Activated CD4-positive, alpha-beta memory T cell treated with anti-CD3 and anti-CD28 coated beads, Interleukin-2, amount 10 ng/mL, durations not matched to agents 7 days and 5 days (primary cell): ENCODE results near the gene C2orf68. TPM values are rescaled to one million over a fixed set of nuclear protein-coding genes. Genes with fewer than 3 reads are reported as not detected.
"Not testable (repeated sequence)": the region's sequence is repeated elsewhere in the genome, so short reads cannot be mapped to it uniquely, and the experiment has no call there.

Source experiments
- CTCF ChIA-PET: fragments of 350-600 bp; sonication (Branson Sonifier 250); formaldehyde crosslinking; loops from one replicate; lab custom pipeline; 2021; ENCODE audit warnings: antibody characterized with exemption, inconsistent platforms; lab: Charles Lee
- POLR2A ChIA-PET: fragments of 350-600 bp; sonication (Branson Sonifier 250); formaldehyde crosslinking; loops from one replicate; lab custom pipeline; 2021; ENCODE audit warnings: antibody characterized with exemption; lab: Charles Lee
- DNase-seq: peaks from one replicate; pipeline ENCODE4 v3.0.0-alpha.2; 2020
- H3K27ac Mint-ChIP-seq: one replicate; pipeline ENCODE4 v1.8.0; 2021; ENCODE audit warnings: mild to moderate bottlenecking, mixed read lengths
- H3K27me3 Mint-ChIP-seq: one replicate; pipeline ENCODE4 v1.8.0; 2021; ENCODE audit warnings: mixed read lengths
- H3K36me3 Mint-ChIP-seq: one replicate; pipeline ENCODE4 v1.8.0; 2021; ENCODE audit warnings: low read depth, mixed read lengths
- H3K4me1 Mint-ChIP-seq: one replicate; pipeline ENCODE4 v1.8.0; 2021; ENCODE audit warnings: mixed read lengths
- H3K4me3 Mint-ChIP-seq: one replicate; pipeline ENCODE4 v1.8.0; 2021; ENCODE audit warnings: mild to moderate bottlenecking, mixed read lengths
- H3K9me3 Mint-ChIP-seq: one replicate; pipeline ENCODE4 v1.8.0; 2021; ENCODE audit warnings: mixed read lengths
- total RNA-seq, 2 experiments: library from RNA; stranded (reverse); gene quantifications; one replicate each; pipeline ENCODE4 v1.2.3, GENCODE V29; 2021

C2orf68 gene
- total RNA-seq, 2 experiments from 2014 or later = 48.8 to 50.9 TPM

DNA sequence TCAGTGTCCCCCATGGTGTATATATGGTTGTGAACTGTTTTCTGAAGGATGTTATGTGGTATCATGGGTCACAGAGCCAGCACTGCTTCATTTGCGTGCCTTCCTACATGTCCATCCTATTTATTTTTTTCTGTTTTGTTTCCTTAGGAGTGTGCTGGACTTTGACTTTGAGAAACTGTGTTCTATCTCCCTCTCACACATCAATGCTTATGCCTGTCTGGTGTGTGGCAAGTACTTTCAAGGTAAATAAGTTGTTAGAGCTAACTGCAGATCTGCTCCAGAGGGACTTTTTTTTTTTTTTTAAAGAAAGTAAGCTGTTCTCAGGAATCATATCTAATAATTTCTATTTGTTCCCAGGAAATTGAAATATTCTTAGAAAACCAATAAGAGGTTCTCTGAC is 9.5 kb upstream of the C2orf68 start:
- ChIA-PET POLR2A (interaction anchor here (1.2 kb wide), 1 partner anchor 16 kb away, joined by 4 read pairs; no protein-coding TSS in a partner anchor), CTCF (interaction anchor here (1.8 to 4.7 kb wide), 2 partner anchors 13 to 16 kb away, joined by 4 to 36 read pairs; no protein-coding TSS in a partner anchor)
- peaks cover 67% of the 10 kb centered on the region for H3K36me3 Mint-ChIP-seq
- peaks cover 24% of the 10 kb centered on the region for H3K4me1 Mint-ChIP-seq
- no peak overlapping the region for H3K4me3 Mint-ChIP-seq
- no peaks in the 10 kb centered on the region for H3K27me3 Mint-ChIP-seq
- no peak for DNase-seq
- no peak overlapping the region for H3K27ac Mint-ChIP-seq
- H3K9me3 Mint-ChIP-seq = no peaks in the 10 kb centered on the region

DNA sequence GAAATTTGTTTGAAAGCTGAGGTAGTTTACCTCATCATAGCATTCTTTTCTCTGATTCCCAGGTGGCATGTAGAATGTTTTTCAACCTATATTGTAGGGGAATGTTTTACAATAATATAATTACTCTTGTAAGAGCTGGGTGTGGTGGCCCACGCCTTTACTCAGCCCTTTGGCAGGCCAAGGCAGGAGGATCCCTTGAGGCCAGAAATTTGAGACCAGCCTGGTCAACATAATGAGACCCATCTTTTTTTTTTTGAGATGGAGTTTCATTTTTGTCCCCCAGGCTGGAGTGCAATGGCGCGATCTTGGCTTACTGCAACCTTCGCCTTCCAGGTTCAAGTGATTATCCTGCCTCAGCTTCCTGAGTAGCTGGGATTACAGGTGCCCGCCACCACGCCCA is 7.8 kb upstream of the C2orf68 start:
- H3K9me3 Mint-ChIP-seq = no peaks in the 10 kb centered on the region
- ChIA-PET POLR2A (interaction anchor here (0.8 to 1.2 kb wide), 3 partner anchors 14 to 74 kb away, joined by 3 read pairs; no protein-coding TSS in a partner anchor), CTCF (interaction anchor here (0.6 to 4.7 kb wide), 4 partner anchors 9 to 199 kb away, joined by 3 to 36 read pairs (median 4); no protein-coding TSS in a partner anchor)
- H3K27me3 Mint-ChIP-seq = no peaks in the 10 kb centered on the region
- peaks cover 33% of the 10 kb centered on the region for H3K4me1 Mint-ChIP-seq
- no peak for DNase-seq
- peaks cover 52% of the 10 kb centered on the region for H3K36me3 Mint-ChIP-seq
- no peak overlapping the region for H3K4me3 Mint-ChIP-seq
- no peak overlapping the region for H3K27ac Mint-ChIP-seq

DNA sequence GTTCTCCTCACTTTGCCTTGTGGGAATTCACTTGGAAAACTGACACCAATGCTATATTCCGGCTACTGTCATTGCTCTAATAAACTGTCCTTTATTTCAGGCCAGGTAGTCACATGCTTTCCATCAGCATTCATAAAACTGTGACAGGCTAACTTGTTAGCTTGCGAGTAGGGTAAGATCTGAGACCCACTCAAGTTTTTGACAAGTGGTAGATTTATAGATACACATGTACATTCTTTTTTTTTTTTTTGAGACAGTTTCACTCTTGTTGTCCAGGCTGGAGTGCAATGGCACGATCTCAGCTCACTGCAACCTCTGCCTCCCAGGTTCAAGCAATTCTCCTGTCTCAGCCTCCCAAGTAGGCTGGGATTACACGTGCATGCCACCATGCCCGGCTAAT is 5.9 kb upstream of the C2orf68 start:
- ChIA-PET POLR2A (interaction anchor here (1.2 to 4.4 kb wide), 7 partner anchors 11 to 78 kb away, joined by 3 to 41 read pairs (median 11); partner anchors contain the start of genes GGCX, MAT2A, RNF181 and TMEM150A), CTCF (interaction anchor here (1.7 to 2.2 kb wide), 2 partner anchors 19 to 20 kb away, joined by 6 to 8 read pairs; no protein-coding TSS in a partner anchor)
- DNase-seq, H3K27ac Mint-ChIP-seq, H3K9me3 Mint-ChIP-seq, H3K27me3 Mint-ChIP-seq: not testable (repeated sequence)
- peak overlapping the region; percentile 98 for H3K4me3 Mint-ChIP-seq
- peaks cover 37% of the 10 kb centered on the region for H3K4me1 Mint-ChIP-seq
- H3K36me3 Mint-ChIP-seq = peaks cover 35% of the 10 kb centered on the region

GRCh38 chr2:85615413-85615728 is 3.5 kb upstream of the C2orf68 start:
- POLR2A ChIA-PET = interaction anchor here (1.2 to 4.4 kb wide), 11 partner anchors 12 to 491 kb away, joined by 3 to 41 read pairs (median 9); partner anchors contain the start of genes ELMOD3, MAT2A, POLR1A and PTCD3
- H3K27me3 Mint-ChIP-seq = no peaks in the 10 kb centered on the region
- CTCF ChIA-PET = no interaction called here
- H3K36me3 Mint-ChIP-seq = peaks cover 25% of the 10 kb centered on the region
- no peaks in the 10 kb centered on the region for H3K9me3 Mint-ChIP-seq
- DNase-seq = no peak
- peak overlapping the region; percentile 94 for H3K27ac Mint-ChIP-seq
- H3K4me1 Mint-ChIP-seq = peaks cover 48% of the 10 kb centered on the region
- H3K4me3 Mint-ChIP-seq = peak overlapping the region; percentile 98

DNA sequence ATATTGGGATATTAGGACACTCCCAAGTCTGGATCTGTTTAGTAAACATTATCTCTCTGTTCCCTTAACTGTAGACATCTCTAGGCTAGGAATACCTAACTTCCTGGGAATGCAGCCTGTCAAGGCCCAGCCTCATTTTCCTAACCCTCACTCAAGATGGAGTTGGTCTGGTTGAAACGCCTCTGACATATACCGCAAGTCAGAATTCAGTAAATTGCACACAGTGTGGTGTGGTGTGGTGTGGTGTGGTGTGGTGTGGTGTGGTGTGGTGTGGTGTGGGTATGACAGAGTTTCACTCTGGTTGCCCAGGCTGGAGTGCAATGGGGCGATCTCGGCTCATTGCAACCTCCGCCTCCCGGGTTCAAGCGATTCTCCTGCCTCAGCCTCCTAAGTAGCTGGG is 2.9 kb upstream of the C2orf68 start:
- H3K27me3 Mint-ChIP-seq, H3K4me3 Mint-ChIP-seq, DNase-seq, H3K9me3 Mint-ChIP-seq, H3K27ac Mint-ChIP-seq, CTCF ChIA-PET: not testable (repeated sequence)
- Mint-ChIP-seq H3K36me3 (peaks cover 28% of the 10 kb centered on the region), H3K4me1 (peaks cover 52% of the 10 kb centered on the region)
- POLR2A ChIA-PET = interaction anchor here (1.5 to 4.4 kb wide), 8 partner anchors 11 to 491 kb away, joined by 3 to 41 read pairs (median 13); partner anchors contain the start of genes MAT2A, POLR1A, PTCD3 and RNF181

GRCh38 chr2:85613717-85614515 is 2.0 kb upstream of the C2orf68 start:
- ChIA-PET CTCF (no interaction called here), POLR2A (interaction anchor here (1.0 to 4.4 kb wide), 3 partner anchors 11 to 19 kb away, joined by 3 to 41 read pairs (median 40); partner anchors contain the start of genes RNF181 and TMEM150A)
- DNase-seq = no peak
- H3K9me3 Mint-ChIP-seq = no peaks in the 10 kb centered on the region
- H3K36me3 Mint-ChIP-seq = peaks cover 27% of the 10 kb centered on the region
- peaks cover 52% of the 10 kb centered on the region for H3K4me1 Mint-ChIP-seq
- H3K27ac Mint-ChIP-seq = no peak overlapping the region
- H3K27me3 Mint-ChIP-seq = no peaks in the 10 kb centered on the region
- H3K4me3 Mint-ChIP-seq = no peak overlapping the region

DNA sequence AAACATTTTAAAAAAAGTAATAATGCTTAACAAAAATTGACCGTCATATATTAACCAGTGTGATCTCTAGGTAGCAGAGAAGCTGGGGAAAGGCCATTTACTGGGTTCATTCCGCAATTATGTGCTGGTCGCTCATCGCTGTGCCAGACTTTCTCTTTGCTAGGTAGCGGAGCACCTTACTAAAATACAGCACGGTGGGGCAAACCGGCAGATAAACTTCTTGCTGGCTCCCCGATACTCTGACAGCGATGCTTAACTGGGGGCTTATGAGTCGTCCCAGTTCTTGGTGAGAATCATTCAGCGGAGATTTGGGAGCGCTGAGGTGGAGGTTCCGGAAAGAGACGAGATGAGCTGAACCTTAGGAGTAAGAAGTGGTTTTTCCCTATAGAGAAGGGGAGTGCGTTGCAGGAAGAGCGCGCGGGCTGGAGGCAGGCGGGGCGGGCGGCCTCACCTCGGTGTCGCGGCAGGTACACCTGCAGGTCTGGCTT is 605 bp downstream of the C2orf68 start:
- POLR2A ChIA-PET = interaction anchor here (0.9 to 3.9 kb wide), 16 partner anchors 8 to 284 kb away, joined by 3 to 38 read pairs (median 4); partner anchors contain the start of genes MAT2A, RNF181, TMEM150A and VAMP5
- Mint-ChIP-seq H3K4me3 (peak overlapping the region; percentile 94), H3K27me3 (no peaks in the 10 kb centered on the region)

DNA sequence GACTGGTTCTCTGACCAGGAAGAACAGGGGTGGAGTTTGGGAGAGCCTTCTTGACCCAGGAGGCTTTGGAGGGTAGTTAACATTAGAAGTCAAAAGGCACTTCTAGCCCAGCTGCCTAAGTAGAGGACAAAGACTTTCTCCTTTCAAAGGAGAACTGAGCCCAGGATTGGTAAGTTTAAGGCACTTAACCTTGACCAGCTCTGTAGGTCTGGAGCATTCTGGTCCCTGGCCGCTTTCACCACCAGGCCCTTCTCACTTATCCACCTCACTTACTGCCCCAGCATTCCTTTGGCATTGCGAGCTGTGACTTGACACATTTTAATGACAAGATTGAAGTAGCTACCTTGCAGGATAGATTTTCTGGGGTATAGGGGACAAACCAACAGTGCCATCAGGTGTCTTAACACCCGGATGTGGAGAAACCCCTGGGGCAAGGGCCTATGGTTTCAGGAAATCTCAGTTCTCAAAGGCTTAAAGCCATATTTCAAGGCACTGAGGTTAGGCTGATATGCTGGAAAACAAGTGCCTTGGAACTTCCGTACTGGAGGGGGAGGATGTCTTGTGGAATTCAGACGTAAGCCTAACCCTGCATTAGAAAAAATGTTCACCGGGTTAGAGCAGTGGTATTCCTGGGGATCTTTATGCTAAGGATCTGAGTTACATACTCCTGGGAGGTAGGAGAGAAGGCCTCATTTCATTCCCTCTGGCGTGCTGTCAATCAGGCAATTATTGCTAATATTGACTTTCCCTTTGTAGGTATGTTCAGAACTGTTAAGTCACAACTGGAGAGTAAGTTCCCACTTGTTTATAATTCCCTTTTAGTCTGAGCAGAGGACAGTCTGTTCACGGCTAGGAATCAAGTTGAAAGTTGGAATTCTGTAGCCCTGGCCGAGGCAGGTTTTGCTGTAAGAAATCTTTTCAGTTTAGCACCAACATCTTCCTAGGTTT is 4.3 kb downstream of the C2orf68 start:
- H3K27me3 Mint-ChIP-seq = peaks cover 2% of the 10 kb centered on the region
- H3K9me3 Mint-ChIP-seq = no peaks in the 10 kb centered on the region
- ChIA-PET CTCF (interaction anchor here (1.0 kb wide), 1 partner anchor 207 kb away, joined by 4 read pairs; no protein-coding TSS in a partner anchor), POLR2A (interaction anchor here (3.8 to 8.1 kb wide), 2 partner anchors 8 to 12 kb away, joined by 27 to 40 read pairs; partner anchors contain the start of genes RNF181 and USP39)
- H3K4me1 Mint-ChIP-seq = peaks cover 35% of the 10 kb centered on the region
- no peak overlapping the region for H3K4me3 Mint-ChIP-seq
- DNase-seq = no peak
- H3K27ac Mint-ChIP-seq = no peak overlapping the region
- peaks cover 25% of the 10 kb centered on the region for H3K36me3 Mint-ChIP-seq

More for the DNA sequence above, 605 bp downstream of the C2orf68 start:
- Mint-ChIP-seq H3K4me1 (peaks cover 44% of the 10 kb centered on the region), H3K36me3 (peaks cover 27% of the 10 kb centered on the region), H3K9me3 (no peaks in the 10 kb centered on the region), H3K27ac (peak overlapping the region; percentile 80)
- DNase-seq = no peak
- CTCF ChIA-PET = interaction anchor here (0.9 to 1.7 kb wide), 3 partner anchors 8 to 59 kb away, joined by 4 to 5 read pairs (median 5); partner anchors contain the start of gene TMEM150A

- peaks cover 2% of the 10 kb centered on the region for H3K27me3 Mint-ChIP-seq
- H3K27ac Mint-ChIP-seq = no peak overlapping the region
- no peak for DNase-seq
- H3K4me3 Mint-ChIP-seq = no peak overlapping the region
- ChIA-PET CTCF (interaction anchor here (1.6 kb wide), 1 partner anchor 15 kb away, joined by 3 read pairs; no protein-coding TSS in a partner anchor), POLR2A (interaction anchor here (0.6 to 8.1 kb wide), 5 partner anchors 10 to 279 kb away, joined by 3 to 40 read pairs (median 4); partner anchors contain the start of genes RNF181, TGOLN2 and USP39)
- no peaks in the 10 kb centered on the region for H3K9me3 Mint-ChIP-seq
- peaks cover 21% of the 10 kb centered on the region for H3K36me3 Mint-ChIP-seq
- peaks cover 31% of the 10 kb centered on the region for H3K4me1 Mint-ChIP-seq
Measured at GRCh38 chr2:85606116-85606455, 5.8 kb downstream of the C2orf68 start.

DNA sequence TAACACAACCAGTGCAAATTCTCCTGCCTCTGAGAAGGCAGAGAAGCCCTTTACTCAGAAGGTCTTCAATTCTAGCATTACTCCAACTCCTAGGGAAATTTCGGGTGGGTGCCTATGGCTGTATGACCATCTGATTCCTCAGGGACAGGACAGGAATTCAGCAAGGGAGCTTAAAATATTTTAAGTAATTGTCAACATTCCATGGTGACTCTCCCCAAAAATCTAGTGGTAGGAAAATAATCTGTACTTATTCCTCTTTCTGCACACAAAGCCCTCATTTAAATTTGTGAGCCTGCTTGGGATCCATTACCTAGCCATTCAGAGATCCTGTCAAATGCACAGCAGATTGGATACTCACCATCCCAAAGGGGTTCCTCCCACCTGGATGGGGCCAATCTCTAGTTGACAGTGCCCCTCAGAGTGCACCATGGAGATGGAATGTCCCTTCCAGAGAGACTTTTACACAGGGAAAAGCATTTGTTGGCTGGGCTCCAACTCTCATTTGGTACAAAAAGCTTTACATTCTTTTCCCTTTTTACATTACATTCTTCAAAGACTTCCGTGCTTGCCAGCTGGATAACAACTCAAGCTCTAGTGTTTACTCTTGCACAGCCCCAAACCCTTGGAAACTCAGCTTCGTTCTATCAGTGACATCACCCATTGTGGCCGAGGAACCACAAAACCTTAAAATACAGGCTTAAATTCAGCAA is 6.3 kb downstream of the C2orf68 start:
- Mint-ChIP-seq H3K27me3 (peaks cover 2% of the 10 kb centered on the region), H3K4me1 (peaks cover 31% of the 10 kb centered on the region), H3K27ac (no peak overlapping the region), H3K36me3 (peaks cover 21% of the 10 kb centered on the region), H3K9me3 (no peaks in the 10 kb centered on the region), H3K4me3 (no peak overlapping the region)
- ChIA-PET CTCF (interaction anchor here (0.9 to 1.6 kb wide), 3 partner anchors 10 to 186 kb away, joined by 3 read pairs; partner anchors contain the start of gene RNF181), POLR2A (interaction anchor here (0.6 to 8.1 kb wide), 6 partner anchors 10 to 278 kb away, joined by 3 to 40 read pairs (median 4); partner anchors contain the start of genes MAT2A, RNF181, TGOLN2 and USP39)
- DNase-seq = no peak
